SHP77 (cell line): Measurements from ENCODE around the gene RALBP1.
"Not testable (repeated sequence)": the region's sequence is repeated elsewhere in the genome, so short reads cannot be mapped to it uniquely, and the experiment has no call there.

ENCODE experiments used
- DNase-seq, 2 experiments: peaks; one replicate each; lab custom pipeline; 2025; lab: John Stamatoyannopoulos, UW

RALBP1 gene

DNA sequence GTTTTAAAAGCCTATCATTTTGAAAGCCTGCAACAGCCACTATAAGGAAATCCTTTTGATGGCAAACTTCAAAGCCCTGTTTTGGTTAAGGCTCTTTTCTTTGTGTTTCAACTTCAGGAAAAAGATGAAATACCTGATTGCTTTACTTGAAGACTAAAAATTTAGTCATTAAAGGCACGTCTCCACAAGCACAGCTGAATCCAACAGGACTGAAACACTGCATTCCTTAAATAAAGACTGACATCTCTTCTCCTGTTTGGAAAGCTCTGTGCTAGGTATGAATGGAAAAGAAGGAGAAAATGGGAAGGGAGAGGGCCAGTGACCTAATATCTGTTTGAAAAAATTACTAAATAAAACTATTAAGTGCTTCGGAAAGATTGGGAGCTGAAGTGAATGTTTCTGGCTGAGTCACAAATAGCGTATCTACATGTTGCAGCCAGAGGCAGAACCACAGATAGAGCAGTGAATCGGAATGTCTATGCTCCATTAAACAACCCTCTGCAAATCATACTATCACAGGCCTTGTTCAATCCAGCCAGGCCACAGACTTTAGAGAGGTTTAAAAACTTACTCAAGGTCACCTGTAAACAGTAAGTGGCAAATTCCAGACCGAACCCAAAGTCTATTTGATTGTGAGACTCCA is 21.1 kb upstream of the RALBP1 start:
- no peak for DNase-seq

DNA sequence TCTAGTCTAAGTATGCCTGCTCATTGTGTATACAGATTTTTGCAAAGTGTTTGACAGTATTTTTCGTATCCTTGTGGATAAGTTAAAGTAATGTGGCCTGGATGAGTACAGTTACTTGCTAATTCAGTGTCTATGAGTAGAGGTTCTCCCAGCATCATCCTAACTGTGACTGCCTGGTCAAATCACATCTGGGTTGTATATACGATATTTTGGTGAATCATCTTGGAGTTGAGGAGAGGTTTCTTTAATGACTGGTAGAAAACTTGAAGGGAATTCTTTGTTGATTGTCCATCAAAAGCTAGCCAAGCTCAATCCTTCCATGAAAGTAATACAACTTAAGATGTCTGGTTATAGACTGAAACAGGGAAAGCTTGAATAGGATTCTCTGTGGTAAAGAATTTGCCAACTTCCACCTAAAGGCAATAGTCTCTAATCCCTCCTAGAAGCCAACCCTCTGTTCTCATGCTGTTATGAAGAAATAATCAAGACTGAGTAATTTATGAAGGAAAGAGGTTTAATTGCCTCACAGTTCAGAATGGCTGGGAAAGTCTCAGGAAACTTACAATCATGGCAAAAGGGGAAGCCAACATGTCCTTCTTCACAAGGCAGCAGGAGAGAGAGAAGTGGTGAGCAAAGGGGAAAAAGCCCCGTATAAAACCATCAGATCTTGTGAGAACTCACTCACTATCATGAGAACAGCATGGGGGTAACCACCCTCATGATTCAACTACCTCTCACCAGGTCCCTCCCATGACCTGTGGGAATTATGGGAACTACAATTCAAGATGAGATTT is 19.4 kb upstream of the RALBP1 start:
- DNase-seq, result no peak

DNA sequence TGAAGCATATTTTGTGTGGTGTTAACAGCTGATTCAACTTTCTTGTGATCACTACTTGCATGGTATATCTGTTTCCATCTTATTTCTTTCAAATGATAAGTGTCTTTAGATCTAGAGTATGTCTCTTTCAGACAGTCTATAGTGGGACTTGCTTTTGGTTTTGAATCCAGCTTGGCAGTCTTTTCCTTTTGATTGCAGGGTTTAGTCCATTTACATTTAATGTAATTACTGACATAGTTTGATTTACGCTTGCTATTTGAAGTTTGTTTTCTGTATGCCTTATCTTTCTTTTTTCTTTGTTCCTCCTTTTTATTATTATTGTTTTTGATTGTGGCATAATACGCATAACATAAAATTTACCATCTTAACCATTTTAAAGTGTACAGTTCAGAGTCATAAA is 9.2 kb upstream of the RALBP1 start:
- no peak for DNase-seq

DNA sequence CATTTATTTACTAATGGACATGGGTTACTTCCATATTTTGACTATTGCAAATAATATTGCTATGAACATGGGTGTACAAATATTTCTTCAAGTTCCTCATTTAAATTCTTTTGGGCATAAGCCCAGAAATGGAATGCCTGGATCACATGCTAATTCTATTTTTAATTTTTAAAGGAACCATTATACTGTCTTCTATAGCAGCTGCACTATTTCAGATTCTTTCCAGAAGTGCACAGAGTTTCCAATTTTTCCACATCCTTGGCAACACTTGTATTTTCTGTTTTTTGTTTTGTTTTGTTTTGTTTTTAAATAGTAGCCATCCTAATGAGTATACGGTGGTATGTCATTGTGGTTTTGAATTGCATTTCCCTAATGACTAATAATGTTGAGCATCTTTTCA is 8.5 kb upstream of the RALBP1 start:
- no peak for DNase-seq

DNA sequence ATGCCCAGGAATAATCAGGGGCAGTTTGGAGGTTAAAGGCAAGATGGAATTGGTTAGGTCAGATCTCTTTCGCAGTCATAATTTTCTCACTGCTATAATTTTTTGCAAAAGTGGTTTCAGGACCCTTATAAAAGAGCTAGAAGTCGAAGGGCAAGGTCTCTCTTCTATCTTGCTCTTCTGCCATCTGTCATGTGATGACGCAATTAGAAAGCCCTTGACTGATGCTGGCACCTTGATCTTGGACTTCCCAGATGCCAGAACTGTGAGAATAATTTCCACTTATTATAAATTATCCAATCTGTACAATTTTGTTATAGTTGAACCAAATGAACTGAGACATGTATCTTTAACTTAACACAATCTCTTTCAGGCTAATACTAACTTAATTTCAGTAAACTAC is 6.3 kb upstream of the RALBP1 start:
- no peak for DNase-seq

DNA sequence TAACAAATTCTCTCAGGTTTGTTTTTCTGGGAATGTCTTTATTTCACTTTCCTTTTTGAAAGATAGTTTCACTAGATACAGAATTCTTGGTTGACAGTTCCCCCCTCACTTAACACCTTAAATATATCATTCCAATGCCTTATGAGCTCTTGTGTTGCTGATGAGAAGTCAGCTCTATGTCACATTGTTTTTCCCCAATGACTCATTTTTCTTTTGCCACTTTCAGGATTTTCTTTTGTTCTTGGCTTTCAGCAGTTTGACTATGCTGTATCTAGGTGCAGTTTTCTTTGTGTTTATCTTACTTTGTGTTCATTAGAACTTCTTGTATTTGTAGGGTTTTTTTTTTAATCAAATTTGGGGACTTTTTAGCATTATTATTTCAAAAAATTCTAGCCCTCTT is 5.6 kb upstream of the RALBP1 start:
- no peak for DNase-seq

DNA sequence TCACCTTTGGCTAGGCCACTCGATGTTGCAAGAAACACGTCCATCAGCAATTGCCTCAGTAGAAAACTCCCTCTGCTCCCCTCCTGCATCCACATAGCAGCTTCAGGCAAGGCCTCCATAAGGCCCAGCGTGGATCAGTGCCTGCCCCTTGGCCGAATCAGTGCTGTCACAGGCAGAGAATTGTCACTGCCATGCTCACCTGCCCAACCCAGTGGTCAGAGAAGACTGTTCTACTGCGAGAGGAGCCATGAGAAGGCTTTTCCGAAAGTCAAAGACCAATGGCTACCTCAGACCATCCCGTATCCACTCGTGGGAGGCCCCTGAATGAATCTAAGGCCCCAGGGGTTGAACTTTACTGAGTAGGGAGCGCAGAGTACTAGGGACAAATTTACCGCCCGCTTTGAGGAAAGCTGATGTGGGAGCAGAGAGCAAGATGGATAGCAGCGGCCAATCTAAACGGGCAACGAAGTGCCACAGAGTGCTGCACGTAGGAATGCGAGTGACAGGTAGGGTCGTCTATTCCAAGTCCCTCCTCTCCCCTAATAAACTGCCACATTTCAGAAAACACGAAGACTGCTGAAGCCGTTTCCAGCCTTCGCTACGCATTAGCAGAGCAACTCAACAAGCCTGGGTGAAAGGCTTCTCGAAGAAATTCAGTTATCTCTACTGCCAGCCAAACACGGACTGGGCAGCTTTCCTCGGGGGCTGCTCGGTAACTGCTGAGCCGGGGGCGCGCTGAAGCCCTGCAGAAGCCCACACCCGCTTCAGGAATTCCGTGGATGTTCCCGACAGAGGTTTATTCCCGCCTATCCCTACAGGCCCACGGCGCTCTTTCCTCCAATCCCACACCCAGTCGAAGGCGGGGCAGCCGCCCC is 968 bp upstream of the RALBP1 start:
- peak; percentile 64 to 67 for DNase-seq

DNA sequence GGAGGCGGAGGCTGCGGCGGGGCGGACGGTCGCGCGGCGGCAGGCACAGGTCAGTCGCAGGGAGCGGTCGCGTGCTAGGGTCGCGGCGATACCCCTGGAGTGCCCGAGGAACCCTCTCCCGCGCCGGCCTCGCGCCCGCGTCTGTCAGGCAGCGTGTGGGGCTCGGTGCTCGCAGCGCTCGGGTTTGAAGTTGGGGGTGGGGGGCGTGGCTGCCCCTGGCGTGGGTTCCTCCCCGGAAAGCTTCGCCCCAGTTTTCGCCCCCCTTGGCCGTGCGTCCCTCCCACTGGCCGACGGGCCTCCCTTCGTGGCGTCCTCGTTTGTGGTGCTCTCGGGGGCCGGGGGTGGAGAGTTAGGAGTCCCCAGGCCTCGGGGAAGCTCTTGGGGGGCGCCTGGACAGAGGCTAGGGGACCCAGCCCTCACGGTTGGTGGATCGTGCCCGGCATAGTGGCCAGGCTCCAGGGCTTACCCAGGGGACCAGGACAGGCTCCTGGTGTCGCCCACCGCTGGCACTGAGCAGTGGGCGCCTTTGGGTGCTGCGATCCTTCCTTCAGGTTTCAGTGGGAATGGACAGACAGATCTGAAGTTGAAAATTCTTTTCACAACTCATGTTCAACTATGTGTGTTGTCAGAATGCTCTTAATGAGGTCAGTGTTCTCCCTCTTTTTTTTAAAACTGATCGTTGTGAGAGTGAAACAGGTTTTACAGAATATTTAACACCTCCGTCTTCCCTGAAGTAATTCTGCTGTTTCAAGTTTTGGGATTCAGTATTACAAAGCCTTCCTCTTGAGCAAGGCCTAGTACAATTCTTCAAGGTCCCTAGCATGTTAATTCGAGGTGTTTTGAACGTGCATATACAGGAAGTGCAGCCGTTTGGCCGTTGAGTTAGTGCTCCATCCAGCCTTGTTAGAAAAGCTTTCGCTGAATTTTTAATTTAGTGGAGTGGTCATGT is 604 bp downstream of the RALBP1 start:
- DNase-seq, result no peak

DNA sequence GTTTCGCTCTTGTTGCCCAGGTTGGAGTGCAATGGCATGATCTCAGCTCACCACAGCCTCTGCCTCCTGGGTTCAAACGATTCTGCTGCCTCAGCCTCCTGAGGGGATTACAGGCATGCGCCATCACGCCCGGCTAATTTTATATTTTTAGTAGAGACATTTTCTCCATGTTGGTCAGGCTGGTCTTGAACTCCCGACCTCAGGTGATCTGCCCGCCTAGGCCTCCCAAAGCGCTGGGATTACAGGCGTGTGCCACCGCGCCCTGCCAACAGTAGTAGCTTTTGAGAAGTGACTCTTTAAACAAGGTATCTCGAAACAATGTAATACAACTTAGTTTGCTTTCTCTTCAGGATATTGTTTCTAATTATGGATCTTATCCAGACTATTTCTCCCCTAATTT is 1.6 kb downstream of the RALBP1 start:
- DNase-seq, result not testable (repeated sequence)

DNA sequence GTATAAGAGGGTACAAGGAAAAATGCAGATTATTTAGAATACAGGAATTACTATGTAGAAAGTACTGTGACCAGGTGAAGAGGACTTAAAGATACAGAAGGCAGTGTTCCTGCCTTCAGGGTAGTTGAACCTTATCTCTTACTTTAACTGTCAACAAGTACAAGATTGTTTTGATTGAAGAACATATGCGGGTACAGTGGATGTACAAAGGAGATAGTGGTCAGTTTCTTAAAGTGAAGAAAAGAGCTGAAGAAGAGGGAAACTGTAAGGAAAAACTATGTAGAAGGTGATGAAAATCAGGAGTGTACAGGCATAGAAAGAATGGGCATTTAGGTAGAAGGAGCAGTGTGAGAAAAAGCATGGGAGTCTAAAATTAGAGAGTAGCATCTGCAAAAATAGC is 2.2 kb downstream of the RALBP1 start:
- DNase-seq, result no peak

DNA sequence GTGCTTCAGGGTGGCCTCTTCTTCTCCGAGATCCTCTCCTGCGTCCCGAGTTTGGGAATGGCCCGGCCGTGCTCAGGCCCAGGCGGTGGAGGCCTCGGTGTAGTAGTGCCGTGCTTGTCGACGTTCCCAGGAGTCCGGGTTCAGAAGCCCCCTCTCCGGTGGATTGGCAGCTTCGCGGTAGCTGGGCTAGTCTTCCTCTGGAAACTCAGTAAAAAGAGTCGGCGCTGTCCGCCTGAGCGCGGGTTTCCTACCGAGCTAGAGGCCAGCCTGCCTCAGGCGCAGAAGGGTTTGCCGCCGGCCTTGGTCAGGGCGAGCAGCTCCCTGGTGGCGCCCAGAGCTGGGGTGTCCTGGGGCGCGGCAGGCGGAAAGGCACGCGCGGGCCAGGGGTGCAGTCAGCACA is 3.2 kb downstream of the RALBP1 start:
- DNase-seq, result no peak

DNA sequence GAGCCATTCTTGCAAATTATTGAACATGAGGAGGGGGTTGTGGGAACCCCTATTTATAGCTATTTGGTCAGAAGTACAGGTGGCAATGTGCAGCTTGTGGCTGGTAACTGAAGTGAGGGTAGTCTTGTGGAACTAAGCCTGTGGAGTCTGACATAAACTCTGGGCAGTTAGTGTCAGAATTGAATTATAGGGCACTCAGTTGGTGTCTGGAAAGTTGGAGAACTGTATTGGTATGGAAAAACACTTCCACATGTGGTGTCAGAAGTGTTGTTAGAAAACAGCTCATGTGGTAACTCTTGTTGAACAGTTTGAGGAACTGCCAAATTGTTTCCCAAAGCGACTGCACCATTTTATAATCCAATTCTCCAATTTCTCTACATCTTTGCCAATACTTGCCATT is 7.5 kb downstream of the RALBP1 start:
- no peak for DNase-seq

DNA sequence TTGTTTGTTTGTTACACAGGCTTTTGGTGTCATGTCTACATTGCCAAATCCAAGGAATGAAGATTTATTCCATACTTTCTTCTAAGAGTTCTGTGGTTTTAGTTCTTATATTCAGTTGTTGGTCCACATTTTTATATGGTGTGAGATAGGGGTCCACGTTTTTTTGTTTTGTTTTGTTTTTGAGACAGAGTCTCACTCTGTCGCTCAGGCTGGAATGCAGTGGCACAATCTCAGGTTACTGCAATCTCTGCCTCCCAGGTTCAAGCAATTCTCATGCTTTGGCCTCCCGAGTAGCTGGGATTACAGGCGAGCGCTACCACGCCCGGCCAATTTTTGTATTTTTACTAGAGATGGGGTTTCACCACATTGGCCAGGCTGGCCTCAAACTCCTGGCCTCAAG is 8.2 kb downstream of the RALBP1 start:
- no peak for DNase-seq

DNA sequence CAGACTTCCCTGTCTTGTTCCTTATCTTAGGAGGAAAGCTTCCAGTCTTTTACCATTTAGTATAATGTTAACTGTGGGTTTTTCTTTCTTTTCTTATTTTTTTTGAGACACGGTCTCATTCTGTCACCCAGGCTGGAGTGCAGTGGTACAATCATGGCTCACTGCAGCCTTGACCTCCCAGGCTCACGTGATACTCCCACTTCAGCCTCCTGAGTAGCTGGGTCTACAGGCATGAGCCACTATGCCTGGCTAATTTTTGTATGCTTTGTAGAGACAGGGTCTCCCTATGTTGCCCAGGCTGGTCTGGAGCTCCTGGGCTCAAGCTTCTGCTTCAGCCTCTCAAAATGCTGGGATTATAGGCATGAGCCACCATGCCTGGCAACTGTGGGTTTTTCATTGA is 9.5 kb downstream of the RALBP1 start:
- not testable (repeated sequence) for DNase-seq

DNA sequence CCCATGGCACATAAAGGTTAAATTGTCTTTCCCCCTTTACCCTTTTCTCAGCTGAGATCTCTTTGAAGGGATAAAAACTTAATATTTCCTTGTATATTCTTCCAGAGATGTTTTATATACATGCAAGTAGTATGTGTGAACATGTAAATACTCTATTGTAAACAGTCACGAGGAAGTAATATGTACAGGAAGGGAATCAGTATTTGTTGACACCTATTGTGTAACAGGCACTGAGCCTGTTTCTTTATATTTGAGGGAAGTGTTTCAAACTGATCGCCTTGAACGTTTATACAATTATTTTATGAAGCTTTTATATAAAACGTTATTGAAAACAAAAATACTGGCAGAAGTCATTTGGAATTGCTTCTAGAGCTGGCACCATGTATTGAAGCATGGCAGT is 13.2 kb downstream of the RALBP1 start:
- no peak for DNase-seq

DNA sequence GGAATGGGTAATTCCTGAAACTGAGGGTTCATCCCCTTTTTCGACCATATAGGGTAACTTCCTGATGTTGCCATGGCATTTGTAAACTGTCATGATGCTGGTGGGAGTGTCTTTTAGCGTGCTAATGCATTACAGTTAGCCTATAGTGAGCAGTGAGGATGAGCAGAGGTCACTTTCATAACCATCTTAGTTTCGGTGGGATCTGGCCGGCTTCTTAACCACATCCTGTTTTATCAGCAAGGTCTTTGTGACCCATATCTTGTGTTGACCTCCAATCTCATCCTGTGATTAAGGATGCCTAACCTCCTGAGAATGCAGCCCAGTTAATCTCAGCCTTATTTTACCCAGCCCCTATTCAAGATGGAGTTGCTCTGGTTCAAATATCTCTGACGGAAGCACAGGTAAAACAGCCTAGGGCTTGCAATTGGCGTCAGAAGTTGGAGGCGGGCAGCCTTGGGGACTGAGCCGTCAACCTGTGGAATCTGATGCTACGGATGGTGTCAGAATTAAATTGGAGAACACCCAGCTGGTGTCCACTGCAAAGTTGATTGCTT is 19.5 kb downstream of the RALBP1 start:
- no peak for DNase-seq

DNA sequence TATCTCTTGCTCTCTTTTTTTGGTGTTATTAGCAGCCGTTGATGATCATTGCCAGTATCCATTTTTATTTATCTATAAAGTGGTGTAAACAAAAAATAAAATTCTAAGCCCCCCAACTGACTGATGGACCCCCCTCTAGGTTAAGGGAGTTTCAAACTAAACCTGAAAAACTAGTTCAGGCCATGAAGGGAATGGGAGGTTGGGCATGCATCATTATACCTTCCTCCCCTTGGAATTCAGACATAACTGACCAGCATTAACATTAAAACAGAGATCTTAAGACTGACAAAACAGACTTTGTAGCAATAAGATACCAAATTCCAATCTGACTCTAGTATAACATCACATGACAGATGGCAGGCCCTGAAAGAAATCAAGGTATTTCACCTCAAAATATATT is 20.2 kb downstream of the RALBP1 start:
- no peak for DNase-seq

DNA sequence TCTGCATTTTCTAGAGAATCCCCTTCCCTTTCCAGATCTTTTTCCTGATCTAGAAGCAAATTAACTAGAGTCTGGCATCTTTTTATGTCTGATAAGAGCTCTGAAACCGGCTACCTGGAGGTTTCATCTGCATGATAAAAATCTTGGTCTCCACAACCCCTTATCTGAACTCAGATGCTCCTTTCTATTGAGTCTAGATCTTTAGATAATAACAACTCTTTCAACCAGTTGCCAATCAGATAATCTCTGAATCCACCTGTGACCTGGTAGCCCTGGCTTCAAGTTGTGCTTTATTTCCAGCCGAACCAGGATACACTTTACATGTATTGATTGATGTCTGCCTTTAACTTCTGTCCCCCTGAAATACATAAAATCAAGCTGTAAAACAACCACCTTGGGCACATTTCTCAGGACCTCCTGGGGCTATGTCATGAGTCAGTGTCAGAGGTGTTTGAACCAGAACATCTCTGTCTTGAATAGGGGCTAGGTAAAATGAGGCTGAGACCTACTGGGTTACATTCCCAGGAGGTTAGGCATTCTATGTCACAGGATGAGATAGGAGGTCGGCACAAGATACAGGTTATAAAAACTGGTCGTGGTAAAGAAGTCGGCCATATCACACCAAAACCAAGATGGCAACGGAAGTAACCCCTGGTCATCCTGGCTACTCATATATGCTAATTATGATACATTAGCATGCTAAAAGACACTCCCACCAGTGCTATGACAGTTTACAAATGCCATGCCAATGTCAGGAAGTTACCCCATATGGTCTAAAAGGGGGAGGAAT is 20.8 kb downstream of the RALBP1 start:
- no peak for DNase-seq

DNA sequence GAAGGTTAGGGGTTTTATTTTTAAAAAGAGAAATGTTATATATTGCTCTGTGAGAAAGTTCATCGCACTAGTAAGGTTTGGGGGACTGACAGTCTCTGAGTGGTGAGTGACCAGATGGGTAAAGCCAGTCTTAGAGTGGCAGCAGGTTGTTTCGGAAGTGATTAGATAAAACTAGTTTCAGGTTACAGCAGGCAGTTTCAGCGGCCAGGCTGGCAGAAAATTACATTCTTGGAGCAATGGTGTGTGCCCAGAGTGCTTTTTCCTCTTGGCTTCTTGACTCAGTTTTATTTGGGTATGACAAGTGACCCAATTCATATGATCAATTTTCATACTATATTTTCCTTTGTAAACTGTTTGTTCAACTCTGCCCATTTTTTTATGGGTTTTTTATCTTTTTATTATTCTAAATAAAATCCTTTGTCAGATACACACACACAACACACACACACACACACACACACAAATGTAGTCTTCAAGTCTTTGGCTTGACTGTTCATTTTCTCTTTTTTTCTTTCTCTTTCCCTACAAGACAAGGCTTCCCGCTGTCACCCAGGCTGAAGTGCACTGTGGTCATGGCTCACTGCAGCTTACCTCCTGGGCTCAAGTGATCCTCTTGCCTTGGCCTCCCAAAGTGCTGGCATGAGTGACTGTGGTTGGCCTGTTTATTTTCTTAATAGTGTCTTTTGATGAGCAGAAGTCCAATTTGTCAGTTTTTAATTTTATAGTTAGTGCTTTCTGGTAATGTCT is 30.9 kb downstream of the RALBP1 start:
- no peak for DNase-seq

DNA sequence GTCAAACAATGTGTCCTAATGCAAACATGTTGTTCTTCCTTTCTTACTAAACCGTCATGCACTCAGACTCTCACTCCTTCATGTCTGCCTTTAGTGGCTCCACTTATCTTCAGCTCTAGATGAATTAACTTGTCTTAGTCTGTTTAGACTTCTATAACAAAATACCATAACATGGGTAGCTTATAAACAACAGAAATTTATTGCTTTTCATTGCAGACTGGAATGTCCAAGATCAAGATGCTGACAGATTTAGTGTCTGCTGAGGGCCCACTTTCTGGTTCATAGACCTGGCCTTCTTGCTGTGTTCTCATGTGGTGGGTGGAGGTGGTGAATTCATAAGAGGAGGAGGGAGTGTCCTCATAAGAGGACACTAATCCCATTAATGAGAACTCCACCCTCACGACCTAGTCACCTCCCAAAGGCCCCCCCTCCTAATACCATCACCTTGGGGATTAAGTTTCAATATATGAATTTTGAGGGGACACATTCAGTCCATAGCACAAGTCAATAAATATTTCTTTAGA is 32.3 kb downstream of the RALBP1 start:
- DNase-seq, result no peak
